Posterior vena cava (tissue), 2 donors: ENCODE results near the gene NIPAL4. TPM values are rescaled to one million over a fixed set of nuclear protein-coding genes. Genes with fewer than 3 reads are reported as not detected.

Experiments used
- DNase-seq: peaks from one replicate; pipeline ENCODE4 v3.0.0-alpha.2; 2020; ENCODE audit warnings: low spot score
- intact Hi-C, 2 donors: fragments of 100-400 bp; cut with DNase I; formaldehyde crosslinking; loops; one replicate each; pipeline versions ENCODE4 v1.14.1 to v1.14.2; 2022 to 2023
- total RNA-seq, 2 donors: library from RNA; stranded (reverse); fragmentation: NEBNext Ultra II Directional; extraction: Animal tissue kit (Norgen Biotek cat#: 25700); gene quantifications; one replicate each; pipeline ENCODE4 v1.2.1, GENCODE V29; 2021
- donor health status: DM: yes; HTN: yes; CAD: no.
- donor health status: DM: yes; HTN: yes; CAD: no.

The NIPAL4 gene
- total RNA-seq, 2 donors from 2014 or later, result 0.37 to 0.52 TPM

DNA sequence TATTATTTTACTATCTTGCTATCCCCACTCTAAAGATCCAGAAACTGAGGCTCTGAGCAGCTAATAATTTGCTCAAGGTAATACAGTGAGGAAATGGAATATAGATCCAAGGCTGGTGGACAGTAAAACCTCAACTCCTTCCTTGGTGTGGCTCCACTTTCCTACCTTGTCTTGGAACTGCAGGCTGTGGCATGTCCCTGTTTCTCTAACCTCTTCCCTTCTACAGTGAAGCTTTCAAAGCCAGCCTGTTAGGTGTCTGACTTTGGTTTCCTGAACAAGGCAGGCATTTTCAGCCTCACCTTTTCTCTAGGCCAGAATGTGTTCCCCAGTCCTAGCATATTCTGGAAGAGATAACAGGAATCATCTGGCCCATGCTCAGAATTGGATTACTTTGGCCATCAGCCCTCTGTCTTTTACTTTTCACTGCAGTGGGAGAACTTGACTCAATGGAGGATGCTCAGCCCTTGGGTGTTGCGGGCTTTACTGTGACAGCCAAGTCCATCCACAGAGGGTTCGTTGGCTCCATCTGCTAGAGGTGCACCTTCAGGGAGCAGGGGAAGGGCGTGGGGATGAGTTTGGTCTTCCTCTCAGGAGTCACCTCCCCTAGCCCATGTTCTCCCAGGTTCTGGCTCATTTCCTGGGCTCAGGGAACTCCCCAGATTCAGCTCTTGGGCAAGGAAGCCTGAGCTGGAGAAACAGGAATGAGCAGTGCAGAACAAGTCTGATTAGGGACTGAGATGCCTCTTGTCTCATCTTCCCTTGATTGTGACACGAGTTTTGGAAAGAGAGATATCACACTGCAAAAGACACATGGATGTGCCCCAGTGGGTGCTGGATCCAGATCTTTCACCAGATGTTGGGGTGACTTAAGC, 1.1 kb downstream of the NIPAL4 start:
- intact Hi-C loops, result no loop called here
- no peak for DNase-seq

DNA sequence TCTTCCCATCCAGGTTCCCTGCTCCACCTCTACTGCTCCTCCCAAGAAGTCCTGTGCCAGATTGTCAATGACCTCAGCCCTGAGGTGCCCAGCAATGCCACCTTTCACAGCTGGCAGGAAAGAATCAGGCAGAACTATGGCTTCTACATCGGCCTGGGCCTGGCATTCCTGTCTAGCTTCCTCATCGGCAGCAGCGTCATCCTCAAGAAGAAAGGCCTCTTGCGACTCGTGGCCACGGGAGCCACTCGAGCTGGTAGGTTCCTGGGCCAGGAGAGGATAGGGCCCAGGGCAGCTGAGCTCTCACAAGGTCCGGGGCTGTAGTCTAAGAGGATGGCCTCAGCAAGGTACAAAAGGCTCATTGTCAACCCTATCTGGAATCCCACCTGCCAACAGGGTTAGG, 3.1 kb downstream of the NIPAL4 start:
- no peak for DNase-seq
- intact Hi-C loops, result no loop called here

DNA sequence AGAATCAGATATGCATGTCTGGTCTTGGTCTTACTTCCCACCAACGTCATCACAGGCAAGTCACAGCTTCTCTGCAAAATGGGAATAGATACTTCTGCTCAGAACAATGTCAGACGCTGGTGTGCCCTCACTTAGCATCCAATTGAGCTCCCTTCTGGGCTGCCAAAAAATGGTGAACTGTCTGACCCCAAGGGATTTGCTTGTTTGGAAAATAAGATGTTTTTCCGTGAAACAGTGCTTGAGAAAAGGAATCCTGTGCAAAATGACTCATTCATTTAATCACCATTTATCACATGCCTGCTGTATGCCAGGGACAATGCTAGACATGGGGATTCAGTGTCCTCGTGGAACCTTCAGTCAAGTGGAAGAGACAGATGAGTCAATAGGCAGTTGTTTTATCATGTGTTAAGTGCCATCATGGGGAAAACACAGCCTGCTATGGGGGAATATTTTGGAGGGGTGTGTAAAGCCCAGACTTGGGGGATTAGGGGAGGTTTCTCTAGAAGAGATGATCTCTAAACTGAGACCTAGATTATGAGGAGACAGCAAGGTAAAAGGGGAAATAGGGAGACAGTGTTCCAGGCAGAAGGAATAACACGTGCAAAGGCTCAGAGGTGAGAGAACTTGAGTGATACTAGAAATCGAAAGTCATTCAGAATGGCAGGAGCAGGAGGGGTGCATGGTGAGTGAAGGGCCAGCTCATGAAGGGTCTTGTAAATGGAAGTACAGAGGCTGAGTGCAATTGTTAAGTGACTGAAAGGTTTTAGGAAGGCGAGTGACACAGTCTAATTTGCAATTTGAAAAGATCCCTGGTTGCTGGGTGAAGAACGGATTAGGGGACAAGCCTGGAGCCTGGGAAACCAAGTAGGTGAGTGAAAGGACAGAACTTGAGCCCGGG, 3.9 kb downstream of the NIPAL4 start:
- intact Hi-C loops, result no loop called here
- no peak for DNase-seq

DNA sequence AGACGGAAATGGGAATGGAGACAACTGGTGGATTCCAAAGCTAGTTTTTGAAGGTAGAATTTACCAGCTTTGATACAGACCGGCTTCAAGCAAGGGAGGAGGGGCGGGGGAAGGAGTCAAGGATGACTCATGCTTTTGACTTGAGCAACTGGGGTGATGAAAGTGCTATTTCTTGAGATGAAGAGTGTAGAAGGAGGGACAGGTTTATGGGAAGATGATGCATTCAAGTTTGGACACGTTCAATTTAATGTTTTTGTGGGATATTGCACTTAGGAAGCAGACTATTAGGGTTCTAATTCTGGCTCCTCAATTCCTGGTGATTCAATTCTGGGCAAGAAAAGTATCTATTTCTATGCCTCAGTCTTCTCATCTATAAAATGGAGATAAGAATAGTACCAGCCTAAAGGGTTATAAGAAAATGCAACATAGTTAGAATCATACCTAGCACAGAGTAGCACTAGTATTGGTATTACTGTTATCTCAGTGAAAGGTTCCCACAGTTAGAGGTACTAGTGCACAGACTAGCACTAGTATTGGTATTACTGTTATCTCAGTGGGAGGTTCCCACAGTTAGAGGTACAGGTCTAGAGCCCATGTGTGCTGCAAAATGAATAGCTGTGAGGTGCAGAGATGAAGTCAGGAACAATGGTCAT, 4.6 kb downstream of the NIPAL4 start:
- DNase-seq, result no peak
- intact Hi-C loops, result no loop called here

DNA sequence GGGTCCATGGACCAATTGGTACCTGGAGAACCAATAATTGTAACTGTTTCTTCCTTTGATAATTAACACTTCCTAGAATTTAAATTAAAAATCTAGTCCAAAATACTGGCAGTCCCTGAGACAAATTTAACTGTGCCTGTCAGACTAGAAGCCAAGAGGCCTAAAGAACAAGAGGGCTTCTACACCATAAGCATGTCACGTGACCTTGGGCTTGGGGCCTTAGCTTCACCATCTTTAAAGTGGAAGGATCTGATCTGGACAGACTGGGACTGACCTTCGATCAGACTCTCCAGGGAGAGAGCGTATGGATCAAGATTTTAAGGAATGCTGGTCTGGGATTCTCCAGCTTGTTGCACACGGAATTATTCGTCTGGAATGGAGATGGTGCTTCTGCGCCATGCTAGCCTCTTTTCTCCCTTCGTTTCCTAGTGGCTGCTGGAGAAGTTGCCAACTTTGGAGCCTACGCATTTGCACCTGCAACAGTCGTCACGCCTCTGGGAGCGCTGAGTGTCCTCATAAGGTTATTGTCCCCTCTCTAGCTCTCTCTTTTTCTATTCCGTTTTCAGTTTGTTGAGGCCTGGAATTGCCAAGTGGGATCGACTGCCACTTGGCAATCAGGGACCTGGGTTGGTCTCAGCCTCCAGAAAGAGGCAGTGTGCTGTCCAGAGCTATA, 8.4 kb downstream of the NIPAL4 start:
- intact Hi-C loops, result no loop called here
- DNase-seq, result no peak

DNA sequence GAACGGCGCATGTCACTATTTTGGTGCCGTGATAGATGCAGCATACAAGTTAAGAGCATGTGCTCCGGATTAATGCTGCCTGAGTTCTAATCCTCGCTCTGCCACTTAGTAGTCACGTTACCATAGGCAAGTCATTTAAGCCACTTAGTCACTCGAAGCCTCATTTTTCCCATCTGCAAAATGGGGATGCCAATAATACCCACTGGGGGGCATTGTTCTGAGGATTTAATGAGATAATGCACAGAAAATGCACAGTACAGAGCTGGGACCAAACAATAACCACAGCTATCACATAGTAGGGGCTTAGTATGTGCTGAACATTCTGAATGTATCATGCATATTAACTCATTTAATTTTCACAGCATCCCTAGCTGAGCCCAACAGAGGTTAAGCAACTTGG, 9.1 kb downstream of the NIPAL4 start:
- DNase-seq, result no peak
- intact Hi-C loops, result no loop called here

DNA sequence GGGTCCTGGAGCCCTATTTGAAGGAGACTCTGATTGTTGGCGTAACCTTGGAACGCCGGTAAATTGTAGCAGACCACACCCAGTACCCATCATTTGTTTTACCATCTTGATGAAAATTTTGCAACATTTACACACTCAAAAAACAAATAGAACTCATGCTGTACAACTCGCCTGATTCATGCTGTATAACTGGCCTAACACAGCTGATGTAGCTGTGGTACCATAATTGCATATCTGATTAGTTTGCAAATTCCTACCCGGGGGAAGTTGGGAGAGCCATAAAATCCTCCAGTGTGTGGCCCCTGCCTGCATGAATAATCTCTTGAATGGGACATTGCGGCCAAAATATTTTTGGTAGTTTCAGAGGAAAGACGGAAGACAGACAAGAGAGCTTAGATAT, 9.7 kb downstream of the NIPAL4 start:
- intact Hi-C loops, result loop anchor here in 1 of 2 donors (5.0 kb wide), 1 partner anchor 102 kb away; no protein-coding TSS in a partner anchor
- no peak for DNase-seq

DNA sequence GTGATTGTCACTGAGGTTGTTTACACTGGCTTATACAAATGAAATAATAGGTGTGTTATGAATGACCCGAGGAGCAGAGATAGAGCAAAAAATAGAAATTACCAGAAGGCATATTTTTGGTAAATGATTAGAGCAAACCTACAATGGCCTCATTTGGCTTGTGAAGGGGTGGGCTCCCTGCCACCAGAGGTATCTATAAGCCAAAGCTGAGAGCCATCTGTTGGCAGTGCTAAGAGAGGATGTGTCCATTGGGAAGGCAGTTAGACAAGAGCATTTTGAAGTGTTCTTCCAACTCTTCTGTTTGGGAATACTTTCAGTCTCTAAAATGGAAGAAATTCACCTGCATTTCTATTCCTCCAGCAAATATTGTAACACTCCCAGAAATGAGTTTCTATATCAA, 10.6 kb downstream of the NIPAL4 start:
- intact Hi-C loops, result loop anchor here in 1 of 2 donors (5.0 kb wide), 1 partner anchor 103 kb away; no protein-coding TSS in a partner anchor
- no peak for DNase-seq

DNA sequence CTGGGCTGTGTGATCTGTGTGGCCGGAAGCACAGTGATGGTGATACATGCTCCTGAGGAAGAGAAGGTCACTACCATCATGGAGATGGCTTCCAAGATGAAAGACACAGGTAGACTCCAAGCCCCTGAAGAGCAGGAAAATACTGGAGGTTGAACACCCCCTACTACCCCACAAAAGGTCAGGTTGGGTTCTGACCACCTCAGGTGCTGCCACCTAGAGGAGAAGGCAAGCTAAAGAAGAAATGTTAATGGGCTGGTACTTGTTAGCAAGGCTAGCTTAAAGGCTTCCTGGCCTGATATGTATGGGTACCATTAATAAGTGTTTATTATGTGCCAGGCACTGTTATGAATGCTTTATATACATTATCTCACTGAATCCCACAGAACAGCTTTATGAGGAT, 11.7 kb downstream of the NIPAL4 start:
- intact Hi-C loops, result loop anchor here in 1 of 2 donors (5.0 kb wide), 1 partner anchor 104 kb away; no protein-coding TSS in a partner anchor
- no peak for DNase-seq

DNA sequence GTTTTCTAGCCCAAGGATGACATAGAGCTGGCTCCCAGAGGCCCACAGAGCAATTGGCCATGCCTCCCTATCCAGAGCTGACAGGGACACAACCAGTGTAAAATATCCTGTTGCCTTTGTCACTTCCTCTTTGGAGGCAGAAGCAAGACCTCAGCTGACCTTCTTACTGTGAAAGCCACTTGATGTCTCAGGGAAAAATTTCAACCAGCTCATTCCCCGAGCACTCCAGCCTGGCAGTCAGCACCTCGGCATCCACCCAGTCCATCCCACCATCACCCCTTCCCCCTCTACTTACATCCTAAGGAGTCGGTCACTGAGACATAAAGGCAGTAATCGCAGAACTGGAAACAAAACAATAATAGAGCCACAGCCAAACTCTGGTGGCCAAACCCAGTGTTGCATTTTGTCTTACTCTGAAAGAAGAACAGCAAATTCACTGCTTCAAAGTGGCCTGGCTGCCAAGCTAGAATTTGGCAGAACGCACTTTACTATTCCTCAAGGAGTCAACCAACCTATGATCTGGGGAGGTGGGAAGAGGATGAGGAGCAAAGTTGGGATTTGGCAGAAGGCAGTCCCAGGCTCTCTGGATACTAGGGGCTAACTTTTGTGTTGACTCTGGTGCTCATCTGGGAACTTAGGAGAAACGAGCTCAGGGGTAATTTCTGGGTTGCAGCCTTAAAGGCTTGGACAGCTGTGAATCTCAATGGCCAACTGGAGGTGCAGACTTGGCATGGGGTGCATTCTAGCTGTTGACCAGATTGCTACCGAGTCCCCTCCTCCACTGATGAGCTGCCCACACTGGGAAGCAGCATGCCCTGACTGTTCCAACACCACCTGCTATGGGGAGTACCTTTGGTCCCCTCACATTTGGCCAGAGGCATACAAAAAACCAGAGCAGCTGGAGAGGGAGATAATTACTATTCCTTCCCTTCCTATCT, 13.6 kb downstream of the NIPAL4 start:
- intact Hi-C loops, result loop anchor here in 1 of 2 donors (5.0 kb wide), 1 partner anchor 106 kb away; no protein-coding TSS in a partner anchor

DNA sequence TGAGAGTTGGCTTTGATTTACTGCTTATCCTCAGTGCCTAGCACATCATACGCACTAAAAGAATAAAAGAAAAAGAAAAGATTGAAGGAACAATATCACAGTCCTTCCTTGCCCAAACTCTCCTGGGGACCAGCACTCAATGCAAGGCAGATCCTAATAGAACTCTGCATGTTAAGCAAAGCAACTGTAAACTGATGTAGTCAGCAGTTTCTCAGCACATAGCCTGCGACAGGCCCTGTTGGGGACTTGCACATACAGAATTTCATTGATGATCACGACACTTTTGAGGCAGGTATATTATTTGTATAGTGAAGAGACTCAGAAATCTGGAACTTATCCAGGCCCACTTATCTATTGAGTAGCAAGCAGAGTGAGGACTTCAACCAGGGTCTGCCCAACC, 15.4 kb downstream of the NIPAL4 start:
- intact Hi-C loops, result loop anchor here in 1 of 2 donors (5.0 kb wide), 1 partner anchor 103 kb away; no protein-coding TSS in a partner anchor
- no peak for DNase-seq

More for the DNA sequence above, 13.6 kb downstream of the NIPAL4 start:
- DNase-seq, result no peak

DNA sequence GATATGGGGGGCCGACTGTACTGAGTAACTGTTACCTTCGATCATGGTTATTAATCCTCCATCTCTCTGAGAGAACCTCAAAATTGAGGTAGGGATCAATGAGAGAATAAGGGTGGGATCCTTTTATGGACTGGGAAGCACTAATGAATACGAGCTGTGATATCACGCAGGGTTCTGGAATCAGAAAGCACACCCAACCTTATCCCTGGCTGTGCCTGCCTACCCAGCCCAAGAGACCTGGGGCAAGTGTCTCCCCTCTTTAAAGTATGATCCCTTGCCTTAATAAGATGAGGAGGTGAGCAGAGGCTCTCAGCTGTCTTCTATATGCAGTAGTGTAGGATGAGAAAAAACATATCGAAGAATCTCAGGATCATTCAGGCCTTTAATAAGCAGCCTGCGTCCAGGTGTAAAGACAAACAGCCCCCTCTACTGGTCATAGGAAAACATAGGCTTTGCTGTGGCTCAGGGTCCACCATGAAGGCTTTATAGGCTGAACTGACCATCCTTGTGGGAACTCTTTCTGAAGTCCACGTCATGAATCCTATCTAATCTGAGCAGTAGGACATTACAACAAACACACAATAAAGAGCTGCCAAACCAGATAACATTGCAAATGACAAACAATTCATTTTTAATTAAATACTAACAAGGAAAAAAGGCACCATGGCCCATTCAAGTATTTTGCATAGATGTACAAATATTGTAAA, 16.8 kb downstream of the NIPAL4 start:
- DNase-seq, result no peak
- intact Hi-C loops, result loop anchor here in 1 of 2 donors (5.0 kb wide), 1 partner anchor 105 kb away; no protein-coding TSS in a partner anchor

DNA sequence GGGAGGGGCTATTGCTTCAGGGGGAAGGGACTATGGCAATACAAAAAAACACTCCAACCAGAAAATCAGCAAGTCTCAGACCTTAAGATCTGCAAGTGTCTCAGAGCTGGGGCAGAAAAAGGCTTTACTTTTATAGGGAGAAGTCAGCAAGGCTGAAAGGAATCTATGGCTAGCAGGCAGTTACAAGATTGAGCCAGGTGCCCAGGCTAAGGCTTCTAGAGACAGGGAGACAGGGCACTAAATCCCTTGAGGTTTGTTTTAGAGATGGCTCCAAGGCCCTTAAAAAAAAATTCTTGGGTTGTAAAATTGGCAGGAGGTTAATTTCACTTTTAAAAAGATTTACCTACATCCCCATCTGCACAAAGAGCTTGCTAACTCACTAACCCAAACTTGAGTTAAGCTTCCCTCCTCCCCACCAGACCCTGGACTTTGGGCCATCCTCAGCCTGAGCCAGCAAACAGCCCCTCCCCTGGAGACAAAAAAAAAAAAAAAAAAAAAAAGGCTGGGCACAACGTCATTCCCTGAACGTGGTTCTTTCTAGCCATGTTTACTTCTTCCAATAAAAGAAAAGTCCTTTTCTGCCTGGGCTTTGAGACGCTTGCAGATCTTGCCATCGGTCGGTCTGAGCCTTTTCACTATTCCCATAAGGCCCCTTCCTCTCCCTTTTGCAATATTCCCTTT, 17.9 kb downstream of the NIPAL4 start:
- intact Hi-C loops, result loop anchor here in 1 of 2 donors (5.0 kb wide), 1 partner anchor 106 kb away; no protein-coding TSS in a partner anchor
- no peak for DNase-seq

DNA sequence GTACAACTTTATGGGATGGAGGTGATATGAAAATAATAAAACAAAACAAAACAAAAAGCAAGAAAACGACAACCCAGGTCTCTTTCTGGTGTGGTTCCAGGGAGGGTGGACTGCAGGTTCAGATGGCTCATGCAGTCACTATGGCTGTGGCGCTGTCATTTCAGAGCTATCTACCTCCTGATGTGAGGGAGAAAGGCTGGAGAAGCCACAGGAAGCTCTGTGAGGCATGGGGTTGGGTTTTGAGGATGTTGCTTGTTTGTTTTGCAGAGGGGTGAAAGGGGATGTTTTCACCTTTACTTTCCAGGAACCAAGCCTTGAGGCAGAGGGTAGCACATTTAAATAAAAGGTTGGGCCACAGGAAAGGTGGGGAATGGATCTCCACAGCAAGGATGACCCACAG, 18.7 kb downstream of the NIPAL4 start:
- intact Hi-C loops, result loop anchor here in 1 of 2 donors (5.0 kb wide), 1 partner anchor 106 kb away; no protein-coding TSS in a partner anchor
- DNase-seq, result no peak

DNA sequence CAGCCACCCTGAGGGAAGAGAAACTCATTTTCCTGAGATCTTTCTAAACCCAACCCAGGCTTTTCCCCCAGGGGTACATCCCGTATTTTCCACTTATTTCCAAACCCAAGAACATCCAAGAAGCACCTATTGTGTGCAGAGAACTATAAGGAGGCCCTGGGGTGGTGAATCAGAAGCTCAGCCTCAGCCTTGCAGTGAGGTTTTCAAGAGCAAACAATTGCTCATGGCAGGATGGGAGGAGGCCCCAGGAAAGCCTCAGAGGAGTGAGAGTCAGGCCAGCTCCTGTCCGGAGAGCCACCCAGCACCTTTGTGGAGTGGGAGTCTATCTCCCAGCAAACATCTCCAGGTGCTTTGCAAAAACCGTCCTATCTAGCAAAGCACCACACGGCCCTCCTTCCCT, 19.2 kb downstream of the NIPAL4 start:
- no peak for DNase-seq
- intact Hi-C loops, result loop anchor here in 1 of 2 donors (5.0 kb wide), 1 partner anchor 107 kb away; no protein-coding TSS in a partner anchor
